ENCODE measurements around the gene CCDC38.
"Not testable (repeated sequence)": the region's sequence is repeated elsewhere in the genome, so short reads cannot be mapped to it uniquely, and the experiment has no call there.

Gene CCDC38

GRCh38 chr12:95942524-95943329 is at the start of gene CCDC38:
Gene CCDC38 (minus strand): TSS chr12:95942614. CDS start chr12:95936509, 6,105 bp downstream.
- peak; percentile 64 to 66 (median 64) for DNase-seq (ENCODE audit: low read depth in 3 of 3)

- no peak for DNase-seq (ENCODE audit: low read depth in 3 of 3)
Observed at GRCh38 chr12:95990136-95990535, 47.7 kb upstream of the CCDC38 start.

- no peak for DNase-seq (ENCODE audit: low read depth in 3 of 3)
Observed at GRCh38 chr12:95989504-95990123, 47.2 kb upstream of the CCDC38 start.

GRCh38 chr12:95988506-95989275 is 46.3 kb upstream of the CCDC38 start:
- no peak for DNase-seq (ENCODE audit: low read depth in 3 of 3)

GRCh38 chr12:95986635-95987570 is 44.5 kb upstream of the CCDC38 start:
- no peak for DNase-seq (ENCODE audit: low read depth in 3 of 3)

GRCh38 chr12:95984682-95985081 is 42.3 kb upstream of the CCDC38 start:
- no peak for DNase-seq (ENCODE audit: low read depth in 3 of 3)

GRCh38 chr12:95982602-95983001 is 40.2 kb upstream of the CCDC38 start:
- no peak for DNase-seq (ENCODE audit: low read depth in 3 of 3)

- no peak for DNase-seq (ENCODE audit: low read depth in 3 of 3)
Observed at GRCh38 chr12:95980437-95980836, 38.0 kb upstream of the CCDC38 start.

- DNase-seq (ENCODE audit: low read depth in 3 of 3): no peak
Observed at GRCh38 chr12:95978774-95979173, 36.4 kb upstream of the CCDC38 start.

- no peak for DNase-seq (ENCODE audit: low read depth in 3 of 3)
Observed at GRCh38 chr12:95978351-95978750, 35.9 kb upstream of the CCDC38 start.

GRCh38 chr12:95977764-95978305 is 35.4 kb upstream of the CCDC38 start:
- DNase-seq (ENCODE audit: low read depth in 3 of 3): no peak

GRCh38 chr12:95976416-95976832 is 34.0 kb upstream of the CCDC38 start:
- DNase-seq (ENCODE audit: low read depth in 3 of 3): no peak

GRCh38 chr12:95975491-95975890 is 33.1 kb upstream of the CCDC38 start:
- no peak for DNase-seq (ENCODE audit: low read depth in 3 of 3)

GRCh38 chr12:95974358-95974757 is 31.9 kb upstream of the CCDC38 start:
- no peak for DNase-seq (ENCODE audit: low read depth in 3 of 3)

- DNase-seq (ENCODE audit: low read depth in 3 of 3): no peak
Observed at GRCh38 chr12:95972832-95973456, 30.5 kb upstream of the CCDC38 start.

- no peak for DNase-seq (ENCODE audit: low read depth in 3 of 3)
Observed at GRCh38 chr12:95970905-95971304, 28.5 kb upstream of the CCDC38 start.

- not testable (repeated sequence) for DNase-seq (ENCODE audit: low read depth in 3 of 3)
Observed at GRCh38 chr12:95969116-95969515, 26.7 kb upstream of the CCDC38 start.

GRCh38 chr12:95967301-95967700 is 24.9 kb upstream of the CCDC38 start:
- no peak for DNase-seq (ENCODE audit: low read depth in 3 of 3)

- DNase-seq (ENCODE audit: low read depth in 3 of 3): no peak
Observed at GRCh38 chr12:95966287-95966870, 24.0 kb upstream of the CCDC38 start.

- DNase-seq (ENCODE audit: low read depth in 3 of 3): no peak
Observed at GRCh38 chr12:95963096-95963495, 20.7 kb upstream of the CCDC38 start.

Measured in stimulated activated CD4-positive, alpha-beta T cell treated with anti-CD3 and anti-CD28 coated beads, TNF-alpha, amount 100 ng/mL, for 4 hours (primary cell).